ENCODE data around the gene PSMD2.

The PSMD2 gene

DNA sequence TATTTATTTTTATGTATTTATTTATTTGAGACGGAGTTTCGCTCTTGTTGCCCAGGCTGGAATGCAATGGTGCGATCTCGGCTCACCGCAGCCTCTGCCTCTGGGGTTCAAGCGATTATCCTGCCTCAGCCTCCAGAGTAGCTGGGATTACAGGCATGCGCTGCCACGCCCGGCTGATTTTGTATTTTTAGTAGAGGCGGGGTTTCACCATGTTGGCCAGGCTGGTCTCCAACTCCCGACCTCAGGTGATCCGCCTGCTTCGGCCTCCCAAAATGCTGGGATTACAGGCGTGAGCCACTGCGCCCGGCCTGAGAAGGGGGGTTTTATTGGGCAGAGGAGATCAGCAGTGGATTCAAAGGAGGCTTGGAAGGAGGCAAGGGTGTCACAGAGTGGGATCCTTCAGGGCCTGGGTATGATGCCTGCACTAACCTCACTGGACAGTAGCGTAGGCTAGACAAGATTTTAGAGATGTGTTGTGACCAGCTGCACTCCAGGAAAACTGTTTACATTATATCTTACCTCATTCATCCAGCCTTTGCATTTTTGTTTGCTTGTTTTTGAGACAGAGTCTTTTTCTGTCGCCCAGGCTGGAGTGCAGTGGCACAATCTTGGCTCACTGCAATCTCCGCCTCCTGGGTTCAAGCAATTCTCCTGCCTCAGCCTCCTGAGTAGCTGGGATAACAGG, 40.6 kb downstream of the PSMD2 start:
- peak in 1 of 14 donors; percentile 37 for DNase-seq

DNA sequence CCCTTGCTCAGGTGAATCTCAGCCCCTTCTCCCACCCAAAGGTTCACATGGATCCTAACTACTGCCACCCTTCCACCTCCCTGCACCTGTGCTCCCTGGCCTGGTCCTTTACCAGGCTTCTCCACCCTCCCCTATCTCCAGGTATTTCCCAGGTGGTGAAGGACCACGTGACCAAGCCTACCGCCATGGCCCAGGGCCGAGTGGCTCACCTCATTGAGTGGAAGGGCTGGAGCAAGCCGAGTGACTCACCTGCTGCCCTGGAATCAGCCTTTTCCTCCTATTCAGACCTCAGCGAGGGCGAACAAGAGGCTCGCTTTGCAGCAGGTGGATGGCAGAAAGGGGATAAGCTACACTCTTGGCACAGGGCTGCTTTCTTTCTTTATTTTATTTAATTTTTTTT, 42.9 kb downstream of the PSMD2 start:
- peak in 1 of 14 donors; percentile 17 for DNase-seq

DNA sequence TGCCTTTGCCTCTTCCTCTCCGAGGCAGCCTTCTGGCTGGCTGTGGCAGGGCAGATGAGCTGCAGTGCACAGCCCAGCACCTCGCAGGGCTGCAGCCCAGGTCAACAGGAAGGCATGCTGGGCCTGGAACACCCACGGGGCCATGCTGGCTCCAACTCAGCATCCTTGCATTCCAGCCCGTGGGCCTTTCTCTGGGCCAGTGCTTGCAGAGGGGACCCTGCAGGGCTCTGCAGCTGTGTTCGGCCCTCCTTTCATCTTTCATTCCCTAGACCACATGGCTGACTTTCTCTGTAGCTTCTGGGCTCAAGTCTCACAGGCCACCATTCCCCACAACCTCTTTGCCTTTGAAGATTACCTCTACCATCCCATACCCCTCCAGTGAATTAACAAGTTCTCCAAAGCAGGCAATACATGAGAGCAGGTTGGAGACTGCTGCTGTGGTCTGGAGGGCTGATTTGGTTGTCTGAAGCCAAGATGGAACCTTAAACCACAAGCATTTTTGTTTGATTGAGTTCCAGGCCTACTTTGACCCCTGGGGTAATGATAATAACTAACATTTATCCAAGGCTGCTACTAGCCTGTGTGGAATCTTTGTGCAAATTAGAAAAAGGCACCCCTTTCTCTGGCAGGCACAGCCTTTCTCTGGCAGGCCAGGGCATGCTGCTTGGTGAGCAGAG, 44.3 kb downstream of the PSMD2 start:
- DNase-seq, result no peak

DNA sequence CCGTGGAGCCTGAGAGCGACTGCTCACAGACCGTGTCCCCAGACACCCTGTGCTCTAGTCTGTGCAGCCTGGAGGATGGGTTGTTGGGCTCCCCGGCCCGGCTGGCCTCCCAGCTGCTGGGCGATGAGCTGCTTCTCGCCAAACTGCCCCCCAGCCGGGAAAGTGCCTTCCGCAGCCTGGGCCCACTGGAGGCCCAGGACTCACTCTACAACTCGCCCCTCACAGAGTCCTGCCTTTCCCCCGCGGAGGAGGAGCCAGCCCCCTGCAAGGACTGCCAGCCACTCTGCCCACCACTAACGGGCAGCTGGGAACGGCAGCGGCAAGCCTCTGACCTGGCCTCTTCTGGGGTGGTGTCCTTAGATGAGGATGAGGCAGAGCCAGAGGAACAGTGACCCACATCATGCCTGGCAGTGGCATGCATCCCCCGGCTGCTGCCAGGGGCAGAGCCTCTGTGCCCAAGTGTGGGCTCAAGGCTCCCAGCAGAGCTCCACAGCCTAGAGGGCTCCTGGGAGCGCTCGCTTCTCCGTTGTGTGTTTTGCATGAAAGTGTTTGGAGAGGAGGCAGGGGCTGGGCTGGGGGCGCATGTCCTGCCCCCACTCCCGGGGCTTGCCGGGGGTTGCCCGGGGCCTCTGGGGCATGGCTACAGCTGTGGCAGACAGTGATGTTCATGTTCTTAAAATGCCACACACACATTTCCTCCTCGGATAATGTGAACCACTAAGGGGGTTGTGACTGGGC, 45.7 kb downstream of the PSMD2 start:
- peak in 9 of 14 donors; percentile 15 to 78 (median 36) for DNase-seq

DNA sequence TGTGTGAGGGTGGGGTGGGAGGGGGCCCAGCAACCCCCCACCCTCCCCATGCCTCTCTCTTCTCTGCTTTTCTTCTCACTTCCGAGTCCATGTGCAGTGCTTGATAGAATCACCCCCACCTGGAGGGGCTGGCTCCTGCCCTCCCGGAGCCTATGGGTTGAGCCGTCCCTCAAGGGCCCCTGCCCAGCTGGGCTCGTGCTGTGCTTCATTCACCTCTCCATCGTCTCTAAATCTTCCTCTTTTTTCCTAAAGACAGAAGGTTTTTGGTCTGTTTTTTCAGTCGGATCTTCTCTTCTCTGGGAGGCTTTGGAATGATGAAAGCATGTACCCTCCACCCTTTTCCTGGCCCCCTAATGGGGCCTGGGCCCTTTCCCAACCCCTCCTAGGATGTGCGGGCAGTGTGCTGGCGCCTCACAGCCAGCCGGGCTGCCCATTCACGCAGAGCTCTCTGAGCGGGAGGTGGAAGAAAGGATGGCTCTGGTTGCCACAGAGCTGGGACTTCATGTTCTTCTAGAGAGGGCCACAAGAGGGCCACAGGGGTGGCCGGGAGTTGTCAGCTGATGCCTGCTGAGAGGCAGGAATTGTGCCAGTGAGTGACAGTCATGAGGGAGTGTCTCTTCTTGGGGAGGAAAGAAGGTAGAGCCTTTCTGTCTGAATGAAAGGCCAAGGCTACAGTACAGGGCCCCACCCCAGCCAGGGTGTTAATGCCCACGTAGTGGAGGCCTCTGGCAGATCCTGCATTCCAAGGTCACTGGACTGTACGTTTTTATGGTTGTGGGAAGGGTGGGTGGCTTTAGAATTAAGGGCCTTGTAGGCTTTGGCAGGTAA, 46.5 kb downstream of the PSMD2 start:
- peak in 13 of 14 donors; percentile 29 to 94 (median 83) for DNase-seq

DNA sequence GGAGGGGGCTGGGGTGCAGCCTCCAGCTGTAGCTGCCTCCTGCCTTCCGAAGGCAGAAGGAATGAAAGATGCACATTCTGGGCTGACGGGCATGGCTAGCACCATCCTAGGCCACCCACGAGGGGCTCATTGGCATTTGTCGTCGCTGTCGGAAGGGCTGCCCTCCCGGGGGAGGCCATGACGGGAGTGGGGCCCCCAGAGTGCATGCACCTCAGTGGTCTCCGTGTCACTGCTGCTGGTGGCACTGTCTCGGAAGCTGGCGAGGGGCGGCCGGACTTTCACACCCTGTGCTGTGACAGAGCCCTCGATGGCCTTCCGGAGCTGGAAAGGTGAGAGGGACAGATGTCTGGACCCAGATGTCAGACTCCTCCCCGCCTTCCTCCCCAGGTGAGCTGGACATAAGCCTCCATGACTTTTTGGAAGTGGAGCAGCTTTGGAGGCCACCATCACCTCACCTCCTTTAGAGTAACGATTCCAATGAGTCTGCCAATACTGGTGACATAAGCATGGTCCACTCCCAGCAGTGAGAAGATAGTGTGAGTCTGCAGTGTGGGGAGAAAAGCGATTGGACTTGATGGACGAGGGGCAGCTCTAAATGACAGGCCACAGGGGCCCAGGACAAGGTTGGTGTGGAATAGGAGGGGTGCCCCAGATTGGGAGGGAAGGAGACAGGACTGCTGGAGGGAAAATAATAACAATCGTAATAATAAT, 47.6 kb downstream of the PSMD2 start:
- no peak for DNase-seq

DNA sequence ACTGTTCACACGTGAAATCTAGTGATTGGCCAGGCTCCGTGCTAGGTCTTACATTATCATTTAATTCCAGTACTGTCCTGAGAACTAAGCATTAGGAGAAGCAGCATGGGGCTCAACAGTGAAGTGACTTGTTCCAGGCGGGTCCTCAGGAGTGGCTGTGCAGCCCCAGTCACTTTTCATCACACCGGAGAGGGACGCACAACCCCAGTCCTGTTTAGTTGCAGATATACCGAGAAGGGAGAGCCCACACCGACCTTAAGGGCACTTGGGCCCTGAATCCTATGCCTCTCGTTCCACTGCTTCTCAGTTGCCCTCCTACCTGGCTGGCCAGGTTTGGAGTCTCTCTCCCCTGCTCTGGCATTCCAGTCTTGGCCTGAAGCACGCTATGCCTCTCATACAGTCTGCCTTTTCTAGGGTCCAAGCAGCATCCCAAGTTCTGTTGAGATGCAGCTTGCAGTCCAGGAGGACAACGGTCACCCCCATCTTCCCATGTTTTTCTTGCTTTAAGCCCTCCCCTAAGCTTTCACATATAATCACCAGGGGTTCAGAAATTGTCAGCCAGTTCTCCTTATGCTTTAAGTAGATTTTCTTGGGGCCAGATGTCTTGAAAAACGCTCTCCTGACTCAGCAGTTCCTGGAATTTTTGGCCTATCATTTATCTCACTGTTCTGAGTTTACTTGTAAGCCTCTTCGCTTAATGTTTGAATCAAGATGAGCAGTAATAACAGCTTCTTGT, 48.4 kb downstream of the PSMD2 start:
- no peak for DNase-seq

DNA sequence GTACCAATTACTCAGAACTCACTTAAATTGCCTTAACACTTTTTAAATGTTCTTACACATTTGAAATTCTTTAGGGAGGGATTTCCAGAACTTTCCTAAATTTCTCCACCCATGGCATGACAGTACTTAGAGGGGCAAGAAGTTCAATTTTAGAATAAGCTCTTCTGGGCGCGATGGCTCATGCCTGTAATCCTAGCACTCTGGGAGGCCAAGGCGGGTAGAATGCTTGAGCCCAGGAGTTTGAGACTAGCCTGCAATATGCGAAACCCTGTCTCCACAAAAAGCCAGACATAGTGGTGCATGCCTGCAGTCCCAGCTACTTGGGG, 49.0 kb downstream of the PSMD2 start:
- no peak for DNase-seq

DNA sequence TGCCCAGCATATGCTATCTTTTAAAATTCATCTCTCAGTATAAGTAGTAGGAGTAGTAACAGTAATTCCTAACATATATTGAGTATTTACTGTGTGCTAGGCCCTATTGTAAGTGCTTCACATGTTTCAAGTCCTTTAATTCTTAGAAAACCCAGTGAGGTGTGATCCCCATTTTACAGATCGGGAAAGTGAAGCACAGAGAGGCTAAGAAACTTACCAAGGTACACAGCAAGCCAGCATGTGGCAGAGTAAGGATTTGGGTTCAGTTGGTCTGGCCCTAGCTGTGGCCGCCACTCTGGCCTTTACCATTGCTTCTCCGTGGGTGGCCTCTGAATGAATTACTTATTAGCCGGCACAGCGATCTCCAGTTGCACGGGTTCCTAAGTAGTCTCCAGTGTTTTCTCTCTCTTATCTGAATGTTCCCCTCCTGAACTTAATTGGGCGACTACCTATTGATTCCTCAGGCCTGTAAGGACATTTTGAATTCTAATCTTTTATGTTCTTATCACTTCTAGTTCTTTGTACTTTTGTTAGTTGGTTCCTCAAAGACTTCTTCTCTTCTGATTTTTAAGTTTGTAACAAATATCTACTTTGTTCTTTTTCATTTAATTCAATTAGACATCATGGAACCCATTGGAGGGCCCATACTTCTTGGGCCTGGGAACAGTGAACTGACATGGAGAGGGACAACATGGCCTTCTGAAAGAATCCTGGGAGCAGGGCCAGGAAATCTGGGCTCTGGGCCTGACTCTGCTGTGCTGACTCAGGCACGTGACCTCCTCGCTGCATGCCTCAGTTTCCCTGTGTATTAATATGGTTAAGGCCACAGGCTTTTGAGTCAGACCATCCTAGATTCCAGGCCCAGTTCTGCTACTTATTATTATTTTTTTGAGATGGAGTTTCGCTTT, 50.8 kb downstream of the PSMD2 start:
- peak in 1 of 14 donors; percentile 12 for DNase-seq

DNA sequence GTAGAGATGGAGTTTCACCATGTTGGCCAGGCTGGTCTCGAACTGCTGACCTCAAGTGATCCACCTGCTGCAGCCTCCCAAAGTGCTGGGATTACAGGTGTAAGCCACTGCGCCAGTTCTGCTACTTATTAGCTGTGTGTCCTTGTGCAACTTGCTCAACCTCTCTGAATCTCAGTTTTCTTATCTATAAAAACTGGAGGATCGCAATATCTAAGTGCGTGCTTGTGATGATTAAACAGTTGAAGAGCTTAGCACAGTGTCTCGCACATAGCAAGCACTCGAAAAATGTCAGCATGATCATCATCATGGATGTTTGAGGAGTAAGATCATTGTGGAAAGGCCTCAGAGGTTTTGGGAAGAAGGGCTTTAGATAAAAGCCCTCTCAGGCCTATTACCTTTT, 51.6 kb downstream of the PSMD2 start:
- no peak for DNase-seq

DNA sequence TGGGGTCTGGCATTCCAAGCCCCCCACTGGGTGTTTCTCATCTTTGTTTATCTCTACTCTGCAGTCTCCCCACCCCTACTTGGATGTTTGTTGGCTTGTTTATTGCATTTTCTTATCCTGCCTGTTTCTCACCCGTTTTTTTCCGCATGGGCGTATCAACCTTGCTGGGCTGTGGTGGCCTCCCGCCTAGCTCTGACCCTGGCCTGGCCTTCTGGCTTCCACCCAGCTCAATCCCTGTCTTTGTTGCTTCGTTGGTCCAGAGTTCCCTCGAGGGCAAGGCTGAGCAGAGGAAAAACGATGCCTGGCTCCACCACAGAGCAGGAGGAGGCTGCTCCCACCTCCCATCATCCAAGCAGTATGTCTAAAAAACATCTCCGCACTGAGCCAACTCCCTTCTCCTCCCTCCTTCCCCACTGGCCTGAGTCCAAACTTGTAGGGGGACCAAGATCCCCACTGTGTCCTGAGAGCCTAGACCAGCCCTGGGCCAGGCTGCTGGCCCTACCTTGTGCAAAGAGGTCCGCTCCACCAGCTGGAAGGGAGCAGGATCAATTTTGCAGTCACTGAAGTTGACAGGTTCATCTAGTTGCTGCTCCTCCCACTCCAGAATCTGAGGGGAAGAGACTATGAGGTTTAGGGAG, 52.6 kb downstream of the PSMD2 start:
- DNase-seq, result no peak

DNA sequence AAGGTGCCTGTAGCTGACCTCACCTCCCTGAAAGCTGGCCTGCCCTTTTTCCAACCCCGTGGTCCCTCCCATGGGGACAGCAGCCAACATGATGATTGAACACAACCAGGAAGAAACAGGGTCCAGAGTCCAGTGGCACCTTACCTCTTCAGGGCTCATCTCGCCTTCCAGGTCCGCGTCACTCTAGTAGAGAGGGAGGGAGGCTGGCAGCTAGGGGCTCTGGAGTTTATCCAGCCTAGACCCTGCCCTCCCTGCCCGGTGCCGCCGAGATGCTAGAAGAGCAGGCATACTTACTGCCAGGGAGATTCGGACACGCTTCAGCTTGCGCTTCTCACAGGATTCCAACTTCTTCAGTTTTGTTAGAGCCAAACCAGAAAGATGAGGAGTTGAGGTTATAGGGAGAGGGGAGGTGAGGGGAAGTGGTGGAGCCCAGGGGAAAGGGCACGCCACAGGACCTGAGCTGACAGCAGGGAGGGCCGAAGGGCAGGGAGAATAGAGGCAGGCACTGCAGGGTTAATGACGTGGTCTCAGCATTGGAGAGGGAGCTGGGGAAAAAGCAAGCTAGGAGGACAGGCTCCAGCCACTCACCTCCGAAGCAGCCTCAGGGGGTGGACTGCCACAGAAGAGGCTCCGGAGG, 53.2 kb downstream of the PSMD2 start:
- DNase-seq, result no peak

DNA sequence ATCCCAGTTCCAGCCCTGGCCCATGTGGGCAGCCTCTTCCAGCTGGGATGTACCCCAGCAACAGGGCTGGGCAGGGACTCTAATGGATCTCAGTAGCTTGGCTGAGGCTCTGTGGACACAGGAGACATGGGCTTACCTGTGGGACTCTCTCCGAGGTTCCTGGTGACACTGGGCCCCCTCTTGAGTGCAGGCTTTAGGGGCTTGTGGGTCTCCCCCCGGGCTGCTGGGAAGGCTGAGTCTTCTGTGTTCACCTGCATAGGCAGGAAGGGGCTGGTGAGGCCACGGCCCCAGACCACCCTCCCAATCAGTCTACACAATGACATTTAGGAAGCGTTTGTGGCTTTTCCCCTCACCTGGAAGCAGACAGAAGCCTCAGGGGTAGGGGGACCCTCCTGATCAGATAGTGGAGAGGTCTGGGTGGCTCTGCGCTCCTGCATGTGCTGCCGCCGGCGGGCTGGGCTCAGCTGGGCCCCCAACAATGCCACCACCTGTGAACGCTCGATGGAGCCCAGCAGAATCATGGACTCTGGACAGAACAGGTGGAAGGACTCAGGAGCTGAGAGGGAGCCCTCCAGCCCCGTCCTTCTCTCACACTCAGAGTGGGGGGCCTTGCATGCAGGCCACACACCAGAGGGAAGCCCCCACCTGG, 54.0 kb downstream of the PSMD2 start:
- no peak for DNase-seq

DNA sequence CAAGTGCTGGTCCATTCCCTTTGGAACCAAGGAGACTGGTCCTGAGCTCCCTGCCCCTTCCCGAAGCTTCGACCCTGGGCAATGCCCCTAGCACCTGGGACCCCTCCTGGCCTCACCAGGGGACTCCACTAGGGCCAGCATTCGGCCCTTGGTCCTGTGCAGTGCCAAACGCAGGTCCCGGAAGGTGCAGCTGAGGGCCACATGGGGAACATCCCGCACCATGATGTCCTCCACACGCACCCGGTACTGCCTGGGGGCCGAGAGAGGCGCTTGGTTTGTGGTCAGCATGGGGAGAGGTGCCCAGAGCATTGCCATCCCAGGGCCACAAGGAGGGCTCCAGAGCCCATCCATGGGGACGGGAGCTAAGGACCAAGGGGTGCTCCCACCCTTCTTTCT, 54.5 kb downstream of the PSMD2 start:
- no peak for DNase-seq

DNA sequence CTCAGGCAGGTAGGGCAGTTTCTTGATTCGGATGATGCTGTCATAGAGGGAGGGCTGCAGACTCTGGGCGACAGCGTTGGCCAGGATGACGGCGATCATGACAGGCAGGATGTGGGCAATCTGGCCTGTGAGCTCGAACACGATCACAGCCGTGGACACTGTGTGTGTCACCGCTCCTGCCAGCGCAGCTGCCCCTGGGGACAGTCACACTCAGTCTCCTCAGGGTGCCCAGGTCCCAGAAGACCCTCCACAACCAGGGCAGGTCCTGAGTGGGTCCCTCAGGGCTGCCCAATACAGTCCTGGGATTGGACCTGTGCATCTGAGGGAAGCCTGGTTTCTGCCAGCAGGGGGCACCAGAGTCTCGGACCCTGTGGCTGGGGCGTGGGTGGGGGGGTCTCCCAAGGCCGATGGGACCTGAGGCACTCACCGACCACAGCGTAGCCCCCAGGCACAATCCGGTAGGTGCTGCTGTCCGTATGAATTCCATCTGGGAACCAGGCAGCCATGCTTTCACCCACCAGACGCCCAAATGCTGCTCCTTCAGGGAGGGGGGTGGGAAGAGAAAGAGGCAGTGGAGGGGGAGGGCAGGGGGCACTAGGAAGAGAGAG, 55.2 kb downstream of the PSMD2 start:
- peak in 2 of 14 donors; percentile 18 to 40 for DNase-seq

DNA sequence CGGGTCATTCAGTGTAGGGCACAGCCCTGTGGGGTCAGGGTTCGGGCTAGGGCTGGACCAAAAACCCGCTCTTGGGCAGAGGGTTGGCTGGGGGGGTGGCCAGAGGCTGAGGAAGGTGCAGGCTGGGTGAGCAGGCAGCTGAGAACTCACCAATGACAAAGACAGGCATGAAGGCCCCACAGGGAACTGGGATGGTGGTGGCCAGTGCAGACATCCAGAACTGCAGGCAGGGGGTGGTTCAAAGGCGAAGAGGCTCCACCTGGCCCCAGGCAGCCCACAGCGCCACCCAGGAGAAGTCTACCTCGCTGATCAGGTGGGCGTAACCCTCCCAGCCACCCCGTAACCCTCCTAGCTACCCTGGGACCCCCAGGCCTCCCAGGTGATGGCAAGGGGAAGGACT, 55.7 kb downstream of the PSMD2 start:
- DNase-seq, result no peak

DNA sequence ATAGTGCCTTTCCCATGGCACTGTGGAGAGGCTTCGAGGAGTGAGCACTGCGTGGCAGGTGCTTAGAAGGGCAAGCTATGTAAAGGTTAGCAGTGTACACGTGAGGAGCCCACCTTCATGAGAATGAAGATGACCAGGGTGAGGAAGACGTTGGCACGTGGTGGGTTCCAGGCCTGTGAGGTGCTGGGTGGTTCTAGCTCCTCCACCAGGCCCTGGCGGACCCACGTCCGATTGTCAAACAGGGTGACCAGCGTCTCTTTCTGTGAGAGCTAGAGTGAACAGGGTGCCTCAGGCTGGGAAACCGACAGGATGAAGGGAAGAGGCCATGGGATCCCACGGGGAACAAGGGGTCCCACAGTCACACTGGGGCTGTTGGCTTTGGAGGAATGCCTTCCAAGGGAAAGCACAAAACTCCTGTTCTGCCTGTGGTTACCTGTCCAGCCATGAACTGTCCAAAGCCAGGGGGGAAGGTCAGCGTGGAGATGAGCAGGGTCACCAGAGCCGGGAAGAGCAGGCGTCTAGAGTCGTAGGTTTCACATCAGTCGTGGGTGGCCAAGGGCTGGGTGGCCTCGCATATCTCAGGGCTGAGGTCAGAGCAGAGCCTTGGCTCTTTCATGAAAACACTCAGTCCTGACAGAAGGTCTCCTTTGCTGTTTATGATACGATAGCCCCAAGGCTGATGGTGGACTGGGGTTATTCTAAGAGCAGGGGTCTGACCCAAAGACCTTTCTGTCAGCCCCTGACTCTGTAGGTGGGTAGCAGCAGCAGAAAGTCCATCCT, 56.4 kb downstream of the PSMD2 start:
- no peak for DNase-seq

Measured in C1 segment of cervical spinal cord (tissue), 14 donors.